ENCODE data around the gene DNAJC8. TPM values are rescaled to one million over a fixed set of nuclear protein-coding genes. Genes with fewer than 3 reads are reported as not detected.

The DNAJC8 gene
- total RNA-seq, 4 donors from 2014 or later: 27.4 to 55.1 (median 48.9) TPM

- no peak overlapping the region for H3K4me3 ChIP-seq
- TF ChIP-seq, protein P1, sequence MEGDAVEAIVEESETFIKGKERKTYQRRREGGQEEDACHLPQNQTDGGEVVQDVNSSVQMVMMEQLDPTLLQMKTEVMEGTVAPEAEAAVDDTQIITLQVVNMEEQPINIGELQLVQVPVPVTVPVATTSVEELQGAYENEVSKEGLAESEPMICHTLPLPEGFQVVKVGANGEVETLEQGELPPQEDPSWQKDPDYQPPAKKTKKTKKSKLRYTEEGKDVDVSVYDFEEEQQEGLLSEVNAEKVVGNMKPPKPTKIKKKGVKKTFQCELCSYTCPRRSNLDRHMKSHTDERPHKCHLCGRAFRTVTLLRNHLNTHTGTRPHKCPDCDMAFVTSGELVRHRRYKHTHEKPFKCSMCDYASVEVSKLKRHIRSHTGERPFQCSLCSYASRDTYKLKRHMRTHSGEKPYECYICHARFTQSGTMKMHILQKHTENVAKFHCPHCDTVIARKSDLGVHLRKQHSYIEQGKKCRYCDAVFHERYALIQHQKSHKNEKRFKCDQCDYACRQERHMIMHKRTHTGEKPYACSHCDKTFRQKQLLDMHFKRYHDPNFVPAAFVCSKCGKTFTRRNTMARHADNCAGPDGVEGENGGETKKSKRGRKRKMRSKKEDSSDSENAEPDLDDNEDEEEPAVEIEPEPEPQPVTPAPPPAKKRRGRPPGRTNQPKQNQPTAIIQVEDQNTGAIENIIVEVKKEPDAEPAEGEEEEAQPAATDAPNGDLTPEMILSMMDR (IDR thresholded peaks at IDR 0.05): no peak
- no peak for TF ChIP-seq POLR2A (IDR thresholded peaks at IDR 0.05)
- H3K27me3 ChIP-seq: no peaks in the 10 kb centered on the region
- H3K36me3 ChIP-seq: no peaks in the 10 kb centered on the region
- DNase-seq: no peak
- WGBS, 2 donors: 59 to 68% methylated on average over 5 to 6 of the region's 6 CpGs
- intact Hi-C loops (cut with DNase I): no loop called here
- H3K27ac ChIP-seq: no peak overlapping the region
- peaks cover 12 to 32% (median 15%) of the 10 kb centered on the region in 3 donors for H3K4me1 ChIP-seq
- no peaks in the 10 kb centered on the region for H3K9me3 ChIP-seq
These were observed 23.5 kb upstream of the DNAJC8 start for GRCh38 chr1:28256197-28256827.

- DNase-seq: no peak
- WGBS, 2 donors: 27 to 40% methylated on average over 4 of the region's 4 CpGs
- Histone ChIP-seq H3K36me3 (no peaks in the 10 kb centered on the region), H3K9me3 (no peaks in the 10 kb centered on the region), H3K4me3 (no peak overlapping the region), H3K27me3 (no peaks in the 10 kb centered on the region), H3K27ac (peak overlapping the region; percentile 85 to 91 (median 88)), H3K4me1 (peaks cover 27 to 69% (median 35%) of the 10 kb centered on the region in 3 donors)
- TF ChIP-seq POLR2A (IDR thresholded peaks at IDR 0.05): no peak
- TF ChIP-seq, protein P1 (IDR thresholded peaks at IDR 0.05): no peak
- intact Hi-C loops (cut with DNase I): no loop called here
These were observed 17.1 kb upstream of the DNAJC8 start for GRCh38 chr1:28249866-28250295.

- 11 to 23% methylated on average over 3 of the region's 3 CpGs for WGBS, 2 donors
- no peaks in the 10 kb centered on the region for H3K36me3 ChIP-seq
- H3K27me3 ChIP-seq: no peaks in the 10 kb centered on the region
- intact Hi-C loops (cut with DNase I): no loop called here
- peaks cover 31 to 74% (median 38%) of the 10 kb centered on the region in 3 donors for H3K4me1 ChIP-seq
- H3K27ac ChIP-seq: peak overlapping the region; percentile 85 to 91 (median 88)
- peak overlapping the region in 3 of 4 donors; percentile 18 to 49 (median 21) for H3K4me3 ChIP-seq
- no peak for DNase-seq
- no peaks in the 10 kb centered on the region for H3K9me3 ChIP-seq
- TF ChIP-seq, protein P1 (IDR thresholded peaks at IDR 0.05): no peak
- no peak for TF ChIP-seq POLR2A (IDR thresholded peaks at IDR 0.05)
These were observed 16.4 kb upstream of the DNAJC8 start for GRCh38 chr1:28249013-28249865.

DNA sequence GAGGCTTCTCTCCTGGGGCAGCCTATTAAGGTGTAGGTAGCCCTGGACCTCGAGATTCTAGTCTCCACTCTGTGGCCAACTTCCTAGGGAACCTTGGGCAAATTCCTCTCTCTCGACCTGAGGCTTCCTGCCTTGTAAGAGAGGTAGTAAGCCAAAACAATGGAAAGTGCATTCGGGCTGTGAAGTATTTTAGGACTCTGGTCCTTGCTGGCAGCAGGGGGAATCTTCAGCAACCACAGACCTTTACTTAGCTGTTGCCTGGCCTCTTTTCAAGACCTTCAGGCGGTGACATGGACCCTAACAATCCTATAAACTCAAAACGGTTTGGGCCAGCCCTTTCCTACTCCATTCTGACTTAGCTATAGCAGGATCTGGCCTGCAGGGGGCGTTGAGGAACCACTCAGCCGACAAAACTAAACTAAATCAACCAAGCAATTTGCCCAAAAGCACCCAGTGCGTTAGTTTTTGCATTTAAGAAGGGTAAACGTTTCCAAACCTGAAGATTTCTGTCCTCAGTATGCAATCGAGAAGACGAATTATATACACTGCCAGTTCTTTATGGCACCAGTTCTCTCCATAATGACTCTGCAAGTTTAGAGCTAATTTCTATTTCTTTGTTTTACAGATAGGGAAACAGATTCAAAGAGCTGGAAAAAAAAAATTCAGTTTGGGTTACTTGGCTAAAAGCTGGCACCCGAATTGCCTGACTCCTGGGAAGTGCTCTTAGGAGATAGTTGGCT, 15.6 kb upstream of the DNAJC8 start:
- DNase-seq: no peak
- WGBS, 2 donors: 0 to 6% methylated on average over 10 to 12 of the region's 12 CpGs
- no peaks in the 10 kb centered on the region for H3K9me3 ChIP-seq
- H3K27me3 ChIP-seq: no peaks in the 10 kb centered on the region
- peak overlapping the region; percentile 85 to 91 (median 88) for H3K27ac ChIP-seq
- H3K36me3 ChIP-seq: no peaks in the 10 kb centered on the region
- peak overlapping the region in 3 of 4 donors; percentile 18 to 49 (median 21) for H3K4me3 ChIP-seq
- intact Hi-C loops (cut with DNase I): no loop called here
- TF ChIP-seq, protein P1 (IDR thresholded peaks at IDR 0.05): peak; percentile 83 to 93 (median 90)
- no peak for TF ChIP-seq POLR2A (IDR thresholded peaks at IDR 0.05)
- peaks cover 32 to 82% (median 42%) of the 10 kb centered on the region in 3 donors for H3K4me1 ChIP-seq
